GOT3 (cell line): Measurements from ENCODE around the gene MB21D2.

Experiments used
- DNase-seq: peaks from one replicate; lab custom pipeline; 2025; ENCODE audit warnings: mixed read lengths; lab: John Stamatoyannopoulos, UW

MB21D2 gene

GRCh38 chr3:192833177-192833890, 84.3 kb downstream of the MB21D2 start:
- DNase-seq, result no peak

- no peak for DNase-seq
Observed at GRCh38 chr3:192831801-192832347, 85.8 kb downstream of the MB21D2 start.

DNA sequence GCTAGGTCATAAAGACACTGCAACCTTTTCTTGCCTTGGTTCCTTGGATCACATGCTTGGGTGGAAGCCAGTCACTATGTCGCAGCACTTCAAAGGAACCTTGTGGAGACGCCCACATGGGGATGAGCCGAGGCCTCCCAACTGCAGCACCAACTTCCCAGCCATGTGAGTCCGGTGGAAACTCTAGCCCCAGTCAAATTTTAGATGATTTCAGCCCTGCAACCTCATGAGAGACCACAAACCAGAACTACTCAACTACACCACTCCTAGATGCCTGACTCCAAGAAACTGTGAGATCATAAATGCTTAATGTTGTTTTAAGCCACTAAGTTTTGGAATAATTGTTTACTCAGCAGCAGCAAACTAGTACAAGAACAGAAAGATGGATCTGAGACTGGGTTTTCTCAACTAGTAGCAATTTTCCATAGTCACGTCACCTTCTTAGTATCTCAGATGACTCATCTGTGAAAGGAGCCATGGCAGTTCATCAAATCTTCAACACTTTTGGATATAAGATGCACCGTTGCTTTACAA, 86.5 kb downstream of the MB21D2 start:
- no peak for DNase-seq

- no peak for DNase-seq
Observed at GRCh38 chr3:192830291-192831110, 87.2 kb downstream of the MB21D2 start.

- no peak for DNase-seq
Observed at GRCh38 chr3:192827863-192828594, 89.6 kb downstream of the MB21D2 start.

DNA sequence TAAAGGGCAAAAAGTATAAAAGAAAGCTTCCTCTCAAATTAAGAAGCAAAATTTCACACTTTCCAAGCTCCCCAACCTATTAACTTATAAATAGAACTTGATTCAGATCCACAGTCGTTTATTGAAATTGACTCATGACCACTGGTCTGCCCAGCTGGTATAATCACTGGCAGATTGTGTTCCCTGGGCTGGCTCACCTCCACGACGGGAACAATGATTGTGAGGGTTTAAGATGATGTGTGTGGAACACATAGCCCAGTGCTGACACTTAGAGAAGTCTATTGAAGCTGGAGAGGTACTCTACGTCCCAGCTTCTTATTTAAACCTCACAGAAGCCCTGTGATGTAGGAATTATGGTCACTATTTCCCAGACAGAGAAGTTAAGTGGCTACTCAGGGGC, 90.4 kb downstream of the MB21D2 start:
- no peak for DNase-seq

GRCh38 chr3:192826214-192827006, 91.2 kb downstream of the MB21D2 start:
- no peak for DNase-seq

DNA sequence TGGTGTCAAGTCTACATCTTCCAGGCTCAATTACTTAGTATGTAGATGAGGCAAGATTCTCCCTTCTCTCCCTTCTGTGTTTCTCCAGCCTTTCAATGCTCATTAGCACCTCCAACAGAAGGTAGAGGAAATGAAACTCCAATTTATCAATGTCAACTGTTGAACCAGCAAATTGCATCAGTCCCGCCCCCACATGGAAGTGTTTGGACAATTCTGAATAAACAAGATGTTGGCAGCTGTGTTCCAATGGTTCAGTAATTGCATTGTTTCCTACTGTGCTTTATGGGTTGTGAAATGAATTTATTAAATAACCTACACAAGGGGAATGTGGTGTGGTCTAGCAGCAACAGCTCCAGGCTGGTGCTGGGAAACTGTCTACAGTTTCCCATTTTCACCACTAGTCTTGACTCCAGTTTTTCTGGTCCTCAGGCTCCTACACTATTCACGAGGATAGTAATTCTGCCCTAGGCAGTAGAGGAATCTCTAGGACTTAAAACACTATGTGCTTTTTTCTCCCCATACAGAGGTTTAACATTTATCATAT, 91.9 kb downstream of the MB21D2 start:
- no peak for DNase-seq

- DNase-seq, result no peak
Observed at GRCh38 chr3:192825216-192825615, 92.4 kb downstream of the MB21D2 start.

GRCh38 chr3:192824313-192824712, 93.3 kb downstream of the MB21D2 start:
- DNase-seq, result no peak

- DNase-seq, result no peak
Observed at GRCh38 chr3:192821161-192821560, 96.5 kb downstream of the MB21D2 start.

GRCh38 chr3:192820161-192820560, 97.5 kb downstream of the MB21D2 start:
- no peak for DNase-seq

- DNase-seq, result no peak
Observed at GRCh38 chr3:192819001-192819569, 98.6 kb downstream of the MB21D2 start.

DNA sequence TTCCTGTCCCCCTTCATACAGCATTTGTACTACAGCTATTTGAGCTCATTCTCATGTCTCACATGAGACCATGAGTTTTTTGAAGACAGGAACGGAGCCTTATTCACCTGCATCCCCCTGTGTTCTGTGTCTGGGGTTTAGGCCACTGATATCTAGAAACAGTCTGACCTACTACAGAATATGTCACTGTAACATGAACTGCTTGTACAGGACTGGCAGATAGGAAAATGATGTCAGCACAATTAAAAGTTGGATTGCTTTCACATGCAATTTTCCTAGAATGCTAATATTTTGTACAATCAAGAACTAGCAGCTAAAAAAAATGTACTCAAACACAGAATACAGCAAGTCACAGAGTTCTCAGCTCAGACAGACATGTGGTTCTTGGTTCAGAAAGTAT, 99.5 kb downstream of the MB21D2 start:
- no peak for DNase-seq

DNA sequence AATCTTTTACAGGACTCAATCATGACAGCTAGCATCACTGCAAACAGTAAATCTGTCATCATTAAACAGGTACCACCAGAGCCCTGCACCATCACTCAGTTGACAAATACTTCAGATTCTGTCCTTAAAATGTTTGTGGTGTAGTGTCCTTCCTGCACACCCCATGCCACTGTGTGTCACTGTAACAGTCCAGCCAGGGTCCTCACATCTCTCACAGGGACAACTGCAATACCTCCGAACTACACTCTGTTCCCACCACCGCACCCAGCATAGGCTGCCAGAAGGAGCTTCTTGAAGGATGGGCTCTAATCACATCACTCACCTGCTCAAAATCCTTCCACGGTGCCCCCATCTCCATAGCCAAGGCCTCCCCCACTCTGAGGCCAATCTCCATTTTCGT, 100.2 kb downstream of the MB21D2 start:
- DNase-seq, result no peak

DNA sequence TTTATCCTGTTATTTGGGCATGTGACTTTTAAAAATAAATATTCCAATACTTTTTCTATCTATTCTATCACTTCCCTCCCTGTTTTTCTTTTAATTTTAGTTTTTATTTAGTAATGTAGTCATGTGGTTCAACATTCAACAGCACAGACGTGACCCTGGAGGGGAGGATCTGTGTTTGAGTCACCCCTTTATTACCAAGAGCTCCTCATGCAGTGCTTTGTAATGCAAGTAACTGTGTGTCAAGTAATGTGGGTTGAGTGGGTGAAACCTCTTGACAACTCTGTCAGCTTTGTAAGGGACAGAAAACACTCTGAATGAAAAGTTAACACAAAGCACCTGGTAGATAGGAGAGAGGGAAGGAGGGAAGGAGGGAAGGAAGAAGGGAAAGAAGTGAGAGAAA, 100.6 kb downstream of the MB21D2 start:
- DNase-seq, result no peak

DNA sequence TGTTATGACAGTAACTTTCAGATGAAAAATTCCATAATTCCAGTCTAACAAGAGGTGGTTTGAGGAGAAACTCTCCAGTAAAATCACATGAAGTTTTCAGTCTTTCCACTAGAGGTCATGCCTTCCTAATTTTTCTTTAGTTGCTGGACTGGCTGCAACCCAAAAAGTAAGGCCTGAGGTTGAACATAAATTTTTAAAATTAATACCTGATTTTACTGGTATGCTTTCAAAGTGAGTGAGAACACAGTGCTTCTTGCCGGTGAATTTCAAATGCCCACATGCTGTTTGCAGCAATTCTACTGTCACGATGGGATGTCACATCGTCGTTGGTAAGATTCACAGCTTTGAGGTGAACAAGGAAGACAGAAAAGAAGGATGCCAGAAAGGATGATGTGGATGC, 101.3 kb downstream of the MB21D2 start:
- DNase-seq, result no peak

DNA sequence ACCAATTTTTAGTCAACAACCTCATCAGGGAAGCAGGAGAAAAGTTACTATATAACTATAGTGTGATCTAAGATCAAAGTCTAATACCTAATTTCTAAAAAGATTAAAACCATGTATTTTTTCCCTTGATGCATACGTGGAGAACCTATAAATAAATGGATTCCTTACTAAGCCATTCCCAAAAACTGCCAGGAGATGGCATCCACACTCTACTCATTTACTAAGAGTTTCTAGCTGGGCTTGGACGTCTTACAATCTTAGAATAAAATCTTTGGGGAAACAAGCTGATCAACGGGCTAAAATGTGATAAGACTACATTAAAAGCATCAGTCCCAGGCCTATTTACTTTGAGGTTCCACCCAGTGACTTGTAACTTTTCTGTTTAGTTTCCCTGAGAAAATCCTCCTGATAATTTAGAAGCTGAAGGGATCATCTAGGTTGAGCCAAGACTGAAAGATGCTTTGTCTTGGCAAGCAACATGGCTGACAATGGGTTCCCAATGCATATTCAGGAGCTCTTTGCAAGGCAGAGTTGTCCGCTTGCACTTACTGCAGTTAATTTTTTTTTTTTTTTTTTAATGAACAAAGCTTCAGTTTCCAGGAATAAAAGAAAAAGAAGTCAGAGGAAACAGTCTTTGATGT, 104.8 kb downstream of the MB21D2 start:
- no peak for DNase-seq

- DNase-seq, result no peak
Observed at GRCh38 chr3:192805711-192806110, 111.9 kb downstream of the MB21D2 start.

DNA sequence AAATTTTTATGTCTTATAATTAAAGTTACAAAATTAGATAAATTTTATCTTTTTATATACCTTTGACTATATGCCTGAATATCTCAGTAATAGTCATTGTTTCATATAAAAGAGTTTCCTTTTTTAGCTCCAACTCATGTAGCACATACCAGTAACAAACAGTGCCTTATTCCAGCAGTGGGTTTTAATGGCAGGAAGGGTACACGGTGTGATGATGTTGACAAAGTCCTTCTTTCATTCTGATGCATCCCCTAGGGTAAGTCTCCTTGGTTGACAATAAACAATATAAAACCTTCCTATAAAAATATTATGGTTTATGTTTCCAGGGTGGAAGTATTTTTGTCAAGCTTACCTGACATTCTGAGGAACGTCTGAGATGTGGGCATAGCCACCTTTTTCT, 113.2 kb downstream of the MB21D2 start:
- no peak for DNase-seq
